Testis (tissue), 3 donors: ENCODE measurements around the gene ADGRB3. TPM values are rescaled to one million over a fixed set of nuclear protein-coding genes. Genes with fewer than 3 reads are reported as not detected.

Experiments used
- DNase-seq: peaks from one replicate; pipeline ENCODE4 v3.0.0-alpha.2; 2019
- H3K27ac ChIP-seq, 2 donors: fragments of 200-600 bp; sonication (generic); one replicate each; pipeline ENCODE4 v1.5.1; 2019
- H3K27me3 ChIP-seq: fragments of 200-600 bp; sonication (generic); one replicate; pipeline ENCODE4 v1.5.1; 2019
- H3K36me3 ChIP-seq: fragments of 200-600 bp; sonication (generic); one replicate; pipeline ENCODE4 v1.5.1; 2017; ENCODE audit warnings: low read depth; ENCODE audit errors: missing control alignments
- H3K4me1 ChIP-seq: fragments of 200-600 bp; sonication (generic); one replicate; pipeline ENCODE4 v1.5.1; 2019
- H3K4me3 ChIP-seq, 2 donors: fragments of 200-600 bp; sonication (generic); one replicate each; pipeline ENCODE4 v1.5.1; 2017 to 2019
- H3K9me3 ChIP-seq: fragments of 200-600 bp; sonication (generic); one replicate; pipeline ENCODE4 v1.5.1; 2017
- POLR2A ChIP-seq: fragments of 450-650 bp; IDR thresholded peaks from one replicate; pipeline ENCODE4 v1.6.1; 2017; ENCODE audit warnings: antibody characterized with exemption, mild to moderate bottlenecking, moderate library complexity
- whole genome bisulfite sequencing, 2 donors: methylation state at CpG; one replicate each; pipeline ENCODE4 v1.1.5; 2018; 5-methylcytosine and 5-hydroxymethylcytosine counted together
- intact Hi-C: fragments of 100-400 bp; cut with DNase I; formaldehyde crosslinking; loops from one replicate; pipeline ENCODE4 v1.15.1; 2023; ENCODE audit warnings: low total_unique reads
- polyA plus RNA-seq: library from polyadenylated mRNA; stranded (reverse); fragments of 350-450 nt; fragmentation: Illumina TruSeq; extraction: RNeasy Lipid Tissue Mini Kit (QIAGEN cat#74804); gene quantifications from one replicate; pipeline ENCODE4 v1.2.3, GENCODE V29; 2014; ENCODE audit warnings: low read depth, low replicate concordance; ENCODE audit not compliant: insufficient read depth
- total RNA-seq, 2 donors: library from RNA; depleted of rRNA; stranded (reverse); fragments of >200 nt; gene quantifications; one replicate each; pipeline ENCODE4 v1.2.3, GENCODE V29; 2016
- TF ChIP-seq, protein P1 (sequence below), 3 experiments: fragments of 450-650 bp in 2 of 3; fragments of 200-600 bp in 1 of 3; sonication (generic) in 1 of 3; IDR thresholded peaks; one replicate each; pipeline ENCODE4 v1.5.1; 2016 to 2019; ENCODE audit warnings: antibody characterized with exemption in 3 of 3, mild to moderate bottlenecking in 2 of 3, moderate library complexity in 1 of 3

ADGRB3 gene
- total and polyA plus RNA-seq, 3 donors from 2014 or later = 3.2 to 5.7 (median 4.3) TPM

DNA sequence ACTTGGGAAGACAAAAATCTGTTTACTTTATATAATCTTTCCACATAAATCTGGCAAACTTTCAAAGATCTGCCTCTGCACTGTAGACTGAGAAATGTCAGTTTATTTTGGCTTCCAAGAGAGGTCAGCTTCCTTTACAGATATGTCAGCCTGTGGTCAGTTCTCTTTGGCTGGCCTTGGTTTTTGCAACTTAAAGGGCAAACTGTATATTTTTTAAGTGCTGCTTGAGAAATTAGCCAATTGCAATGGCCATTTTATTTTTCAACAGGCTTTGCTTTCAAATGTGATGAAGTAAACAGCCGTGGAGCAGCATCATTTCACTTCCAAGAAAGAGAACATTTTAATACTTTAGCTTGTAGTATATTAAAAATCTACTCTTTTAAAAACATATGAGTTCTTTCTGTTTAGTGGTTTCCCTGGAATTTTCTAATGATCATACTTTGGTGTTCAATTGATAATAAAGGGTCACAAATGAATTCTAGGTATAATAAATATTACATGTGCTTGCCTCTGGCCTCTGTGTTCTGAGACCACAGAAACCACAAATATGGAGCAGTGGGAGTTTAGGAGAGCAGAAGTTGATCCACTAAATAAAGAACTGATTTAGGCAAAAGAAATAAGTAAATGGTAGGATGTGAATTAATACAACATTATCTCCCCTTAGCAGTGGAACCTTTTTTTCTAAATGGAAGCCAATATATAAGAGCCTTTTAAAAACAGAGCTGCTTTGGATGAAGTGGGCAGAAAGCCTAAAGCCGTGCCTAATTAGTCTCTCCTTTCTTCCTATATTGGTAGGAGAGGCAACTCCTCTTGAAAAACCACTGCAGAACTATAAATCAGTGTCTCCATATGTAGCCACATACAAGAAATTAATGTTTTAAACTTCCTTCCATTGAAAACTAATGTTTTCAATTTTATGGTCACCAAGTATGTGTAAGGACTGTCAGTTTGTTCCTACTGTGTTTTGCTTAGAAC, 16.2 kb downstream of the ADGRB3 start:
- 62 to 63% methylated on average over 2 of the region's 2 CpGs for WGBS, 2 donors
- no peak overlapping the region for H3K27ac ChIP-seq
- no peak for TF ChIP-seq POLR2A
- TF ChIP-seq, protein P1, sequence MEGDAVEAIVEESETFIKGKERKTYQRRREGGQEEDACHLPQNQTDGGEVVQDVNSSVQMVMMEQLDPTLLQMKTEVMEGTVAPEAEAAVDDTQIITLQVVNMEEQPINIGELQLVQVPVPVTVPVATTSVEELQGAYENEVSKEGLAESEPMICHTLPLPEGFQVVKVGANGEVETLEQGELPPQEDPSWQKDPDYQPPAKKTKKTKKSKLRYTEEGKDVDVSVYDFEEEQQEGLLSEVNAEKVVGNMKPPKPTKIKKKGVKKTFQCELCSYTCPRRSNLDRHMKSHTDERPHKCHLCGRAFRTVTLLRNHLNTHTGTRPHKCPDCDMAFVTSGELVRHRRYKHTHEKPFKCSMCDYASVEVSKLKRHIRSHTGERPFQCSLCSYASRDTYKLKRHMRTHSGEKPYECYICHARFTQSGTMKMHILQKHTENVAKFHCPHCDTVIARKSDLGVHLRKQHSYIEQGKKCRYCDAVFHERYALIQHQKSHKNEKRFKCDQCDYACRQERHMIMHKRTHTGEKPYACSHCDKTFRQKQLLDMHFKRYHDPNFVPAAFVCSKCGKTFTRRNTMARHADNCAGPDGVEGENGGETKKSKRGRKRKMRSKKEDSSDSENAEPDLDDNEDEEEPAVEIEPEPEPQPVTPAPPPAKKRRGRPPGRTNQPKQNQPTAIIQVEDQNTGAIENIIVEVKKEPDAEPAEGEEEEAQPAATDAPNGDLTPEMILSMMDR (IDR thresholded peaks at IDR 0.05) = no peak
- H3K9me3 ChIP-seq = no peaks in the 10 kb centered on the region
- H3K27me3 ChIP-seq = no peaks in the 10 kb centered on the region
- intact Hi-C loops = no loop called here
- no peak overlapping the region for H3K4me3 ChIP-seq
- DNase-seq = no peak
- H3K4me1 ChIP-seq = no peaks in the 10 kb centered on the region
- H3K36me3 ChIP-seq = no peaks in the 10 kb centered on the region

DNA sequence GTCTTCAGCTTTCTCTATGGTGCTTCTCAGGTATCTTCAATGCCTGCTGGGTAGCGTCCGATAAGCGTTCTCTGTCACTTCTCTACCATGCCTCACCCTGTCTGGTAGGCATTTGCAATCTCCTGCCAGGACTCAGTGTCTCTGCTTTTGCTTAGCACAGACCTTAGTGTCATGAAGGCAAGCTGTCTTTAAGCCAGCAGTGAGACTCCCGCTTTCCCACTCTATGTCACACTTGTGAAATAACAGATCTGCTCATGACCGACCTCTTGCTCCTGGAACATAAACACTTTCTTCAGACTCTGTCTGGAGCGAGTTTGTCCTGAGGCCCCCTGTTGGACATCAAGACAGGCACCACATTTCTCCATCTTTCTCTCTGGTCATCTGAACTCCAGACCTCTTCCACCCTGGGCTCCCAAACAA, 17.0 kb downstream of the ADGRB3 start:
- DNase-seq = no peak
- 85 to 86% methylated on average over 6 of the region's 6 CpGs for WGBS, 2 donors
- intact Hi-C loops = no loop called here

DNA sequence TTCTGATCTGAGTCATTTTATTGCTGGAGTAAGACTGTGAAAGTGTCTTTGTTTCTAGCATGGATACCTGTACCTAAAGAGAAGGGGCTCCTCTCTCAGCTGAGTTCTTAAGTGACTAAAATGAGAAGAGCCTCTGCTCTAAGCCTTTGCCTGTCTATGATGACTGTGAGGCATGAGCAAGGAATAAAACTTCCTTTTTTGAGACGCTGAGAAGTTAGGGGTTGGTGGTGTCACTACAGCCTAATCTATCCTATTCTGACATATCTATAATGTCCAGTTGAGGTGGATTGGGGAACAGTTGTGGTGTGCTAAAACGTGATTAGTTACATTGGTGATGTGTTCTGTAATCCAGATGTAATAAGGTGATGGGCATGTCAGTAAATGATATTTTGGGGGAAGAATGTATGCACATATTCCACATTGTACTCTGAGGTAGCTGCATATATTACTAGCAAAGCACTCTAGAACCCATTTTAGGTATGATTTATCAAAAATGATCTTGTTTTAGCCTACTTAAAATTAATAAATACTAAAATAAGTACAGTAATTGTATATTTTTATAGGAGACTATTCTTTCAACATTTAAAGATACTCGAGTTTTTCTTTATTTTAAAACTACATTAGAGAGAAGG, 18.1 kb downstream of the ADGRB3 start:
- WGBS, 2 donors = 73 to 87% methylated on average over 3 of the region's 3 CpGs
- TF ChIP-seq, protein P1 (IDR thresholded peaks at IDR 0.05) = no peak
- no peak for TF ChIP-seq POLR2A
- Histone ChIP-seq H3K4me1 (no peaks in the 10 kb centered on the region), H3K9me3 (no peaks in the 10 kb centered on the region), H3K4me3 (no peak overlapping the region), H3K36me3 (no peaks in the 10 kb centered on the region), H3K27ac (no peak overlapping the region), H3K27me3 (no peaks in the 10 kb centered on the region)
- intact Hi-C loops = no loop called here
- no peak for DNase-seq

More for the DNA sequence above, 17.0 kb downstream of the ADGRB3 start:
- TF ChIP-seq, protein P1 (IDR thresholded peaks at IDR 0.05) = no peak
- TF ChIP-seq POLR2A = no peak
- Histone ChIP-seq H3K36me3 (no peaks in the 10 kb centered on the region), H3K4me1 (no peaks in the 10 kb centered on the region), H3K27me3 (no peaks in the 10 kb centered on the region), H3K9me3 (no peaks in the 10 kb centered on the region), H3K27ac (no peak overlapping the region), H3K4me3 (no peak overlapping the region)

DNA sequence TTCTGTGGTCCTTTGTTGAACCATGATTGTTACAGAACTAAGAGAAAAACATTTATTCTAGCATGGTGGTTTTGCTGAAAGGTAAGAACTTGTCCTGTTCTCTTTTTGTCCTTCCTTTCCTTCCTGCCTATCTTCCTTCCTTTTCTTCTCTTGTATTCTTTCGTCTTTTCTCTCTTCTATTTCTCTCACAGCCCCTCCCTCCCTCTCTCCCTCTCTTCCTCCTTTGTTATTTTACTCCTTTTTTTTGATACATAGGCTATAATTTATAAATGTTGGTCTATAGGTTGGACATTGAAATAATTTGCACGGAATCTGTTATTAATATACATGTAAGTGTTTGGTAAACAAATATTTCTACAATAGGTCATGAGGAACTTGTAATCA, 18.6 kb downstream of the ADGRB3 start:
- no peak for DNase-seq
- H3K9me3 ChIP-seq = no peaks in the 10 kb centered on the region
- no peak overlapping the region for H3K27ac ChIP-seq
- intact Hi-C loops = no loop called here
- no peak overlapping the region for H3K4me3 ChIP-seq
- no peaks in the 10 kb centered on the region for H3K36me3 ChIP-seq
- H3K27me3 ChIP-seq = no peaks in the 10 kb centered on the region
- no peak for TF ChIP-seq POLR2A
- TF ChIP-seq, protein P1 (IDR thresholded peaks at IDR 0.05) = no peak
- no peaks in the 10 kb centered on the region for H3K4me1 ChIP-seq
- 63 to 71% methylated on average over 2 of the region's 2 CpGs for WGBS, 2 donors
